Measurements from ENCODE around the gene SOCS1.

GRCh38 chr16:11268921-11269375 lies 12.9 kb upstream of the SOCS1 start, which contains the start of gene TNP2:
- TF ChIP-seq, protein P1, sequence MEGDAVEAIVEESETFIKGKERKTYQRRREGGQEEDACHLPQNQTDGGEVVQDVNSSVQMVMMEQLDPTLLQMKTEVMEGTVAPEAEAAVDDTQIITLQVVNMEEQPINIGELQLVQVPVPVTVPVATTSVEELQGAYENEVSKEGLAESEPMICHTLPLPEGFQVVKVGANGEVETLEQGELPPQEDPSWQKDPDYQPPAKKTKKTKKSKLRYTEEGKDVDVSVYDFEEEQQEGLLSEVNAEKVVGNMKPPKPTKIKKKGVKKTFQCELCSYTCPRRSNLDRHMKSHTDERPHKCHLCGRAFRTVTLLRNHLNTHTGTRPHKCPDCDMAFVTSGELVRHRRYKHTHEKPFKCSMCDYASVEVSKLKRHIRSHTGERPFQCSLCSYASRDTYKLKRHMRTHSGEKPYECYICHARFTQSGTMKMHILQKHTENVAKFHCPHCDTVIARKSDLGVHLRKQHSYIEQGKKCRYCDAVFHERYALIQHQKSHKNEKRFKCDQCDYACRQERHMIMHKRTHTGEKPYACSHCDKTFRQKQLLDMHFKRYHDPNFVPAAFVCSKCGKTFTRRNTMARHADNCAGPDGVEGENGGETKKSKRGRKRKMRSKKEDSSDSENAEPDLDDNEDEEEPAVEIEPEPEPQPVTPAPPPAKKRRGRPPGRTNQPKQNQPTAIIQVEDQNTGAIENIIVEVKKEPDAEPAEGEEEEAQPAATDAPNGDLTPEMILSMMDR (IDR thresholded peaks at IDR 0.05) = no peak
- TF ChIP-seq POLR2A (IDR thresholded peaks at IDR 0.05) = no peak
- no peak for TF ChIP-seq EP300 (IDR thresholded peaks at IDR 0.05)
- no peak for TF ChIP-seq POLR2AphosphoS5 (IDR thresholded peaks at IDR 0.05)

All from gastroesophageal sphincter (tissue), 3 donors.